DND-41 (cell line): ENCODE measurements around the gene TMEM190.
A peak's percentile ranks its signal among the peaks of the same experiment; 100 is the strongest.
"Not testable (repeated sequence)": the region's sequence is repeated elsewhere in the genome, so short reads cannot be mapped to it uniquely, and the experiment has no call there.

Experiments
- ATAC-seq: fragments of 200-7000 bp; cut with Tn5 transposase; 3 replicates; pipeline ENCODE4 v1.9.1; 2021; ENCODE audit warnings: low read depth; ENCODE audit not compliant: insufficient read depth
- DNase-seq: peaks from one replicate; pipeline ENCODE4 v3.0.0-alpha.2; 2020
- H2AFZ ChIP-seq: 2 replicates; pipeline ENCODE4 v1.6.0; 2012; ENCODE audit warnings: low read depth, low read length
- H3K27ac ChIP-seq: 2 replicates; pipeline ENCODE4 v1.5.1; 2012; ENCODE audit warnings: low read length, inconsistent platforms
- H3K27me3 ChIP-seq: fragments of 200-600 bp; sonication (generic); 2 replicates; pipeline ENCODE4 v1.6.0; 2012; ENCODE audit warnings: low read length, mild to moderate bottlenecking, inconsistent platforms; ENCODE audit not compliant: insufficient read depth, poor library complexity
- H3K36me3 ChIP-seq: 2 replicates; pipeline ENCODE4 v1.5.1; 2012; ENCODE audit warnings: low read length, inconsistent platforms; ENCODE audit not compliant: insufficient read depth
- H3K4me1 ChIP-seq: 2 replicates; pipeline ENCODE4 v1.5.1; 2012; ENCODE audit warnings: mild to moderate bottlenecking, low read length; ENCODE audit not compliant: insufficient read depth
- H3K4me2 ChIP-seq: 2 replicates; pipeline ENCODE4 v1.6.0; 2012; ENCODE audit warnings: mild to moderate bottlenecking, moderate library complexity, low read length, inconsistent platforms; ENCODE audit not compliant: insufficient read depth
- H3K4me3 ChIP-seq, 2 experiments: fragments of 200-600 bp in 1 of 2; shearing (Covaris generic) in 1 of 2; 2 replicates each; pipeline ENCODE4 v1.5.1; 2012 to 2016; ENCODE audit warnings: inconsistent platforms in 2 of 2, low read length in 2 of 2, mild to moderate bottlenecking in 2 of 2, low read depth in 1 of 2, moderate library complexity in 1 of 2
- H3K79me2 ChIP-seq: 2 replicates; pipeline ENCODE4 v1.6.0; 2012; ENCODE audit warnings: low read length, inconsistent platforms; ENCODE audit not compliant: insufficient read depth
- H3K9ac ChIP-seq: 2 replicates; pipeline ENCODE4 v1.6.0; 2012; ENCODE audit warnings: low read depth, mild to moderate bottlenecking, inconsistent platforms, low read length, moderate library complexity
- H3K9me3 ChIP-seq: 2 replicates; pipeline ENCODE4 v1.5.1; 2012; ENCODE audit warnings: low read length, moderate library complexity, mild to moderate bottlenecking, inconsistent platforms; ENCODE audit not compliant: insufficient read depth, severe bottlenecking
- H4K20me1 ChIP-seq: 2 replicates; pipeline ENCODE4 v1.6.0; 2012; ENCODE audit warnings: low read length; ENCODE audit not compliant: insufficient read depth
- CTCF ChIP-seq: IDR thresholded peaks from 2 replicates; pipeline ENCODE4 v1.5.1; 2012; ENCODE audit warnings: borderline replicate concordance, low read length, moderate library complexity, mild to moderate bottlenecking; ENCODE audit not compliant: poor library complexity, severe bottlenecking; ENCODE audit errors: extremely low read depth
- EZH2 ChIP-seq: IDR thresholded peaks from 3 replicates; pipeline ENCODE4 v1.6.1; 2012; ENCODE audit warnings: borderline replicate concordance, low read depth, mild to moderate bottlenecking, moderate library complexity, low read length, inconsistent platforms; ENCODE audit not compliant: severe bottlenecking

TMEM190 gene

GRCh38 chr19:55418185-55418584 lies 41.6 kb downstream of the TMEM190 start:
- peak; percentile 69 for DNase-seq
- Histone ChIP-seq H3K4me2 (no peak overlapping the region), H3K36me3 (no peaks in the 10 kb centered on the region)

DNA sequence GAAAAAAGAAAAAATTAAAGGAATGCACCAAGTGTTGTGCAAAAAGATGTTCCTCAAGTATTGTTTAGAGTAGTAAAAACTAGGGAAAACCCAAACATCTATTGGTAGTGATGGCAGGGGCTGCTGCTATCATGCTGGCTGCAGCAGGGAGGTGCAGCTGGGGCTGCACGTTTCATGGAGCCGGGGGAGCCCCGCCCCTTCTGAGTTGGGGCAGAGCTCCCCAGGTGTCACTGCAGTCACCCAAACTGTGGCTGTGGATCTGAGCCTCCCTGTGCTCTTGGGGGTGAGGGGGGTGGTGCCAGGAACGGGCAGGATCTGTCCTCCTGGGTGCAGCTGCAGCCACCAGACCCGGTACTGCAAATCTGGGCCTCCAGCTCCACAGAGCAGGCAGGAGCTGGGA lies 42.5 kb downstream of the TMEM190 start:
- no peaks in the 10 kb centered on the region for H3K9me3 ChIP-seq
- H3K4me1 ChIP-seq, result peaks cover 29% of the 10 kb centered on the region
- no peak overlapping the region for H3K4me3 ChIP-seq
- H4K20me1 ChIP-seq, result no peaks in the 10 kb centered on the region
- no peak for DNase-seq
- H2AFZ ChIP-seq, result no peak overlapping the region
- no peaks in the 10 kb centered on the region for H3K36me3 ChIP-seq
- no peak overlapping the region for H3K9ac ChIP-seq
- no peak overlapping the region for H3K27ac ChIP-seq
- H3K4me2 ChIP-seq, result no peak overlapping the region
- no peaks in the 10 kb centered on the region for H3K27me3 ChIP-seq
- H3K79me2 ChIP-seq, result no peaks in the 10 kb centered on the region
- TF ChIP-seq EZH2 (no peak), CTCF (no peak)
- ATAC-seq, result no peak

More at GRCh38 chr19:55418185-55418584, 41.6 kb downstream of the TMEM190 start:
- H4K20me1 ChIP-seq, result no peaks in the 10 kb centered on the region
- H3K4me1 ChIP-seq, result peaks cover 29% of the 10 kb centered on the region
- no peak overlapping the region; the same call in 1 of the 2 replicates for H2AFZ ChIP-seq
- ATAC-seq, result peak; percentile 50
- H3K9me3 ChIP-seq, result no peaks in the 10 kb centered on the region
- peak; percentile 76 for TF ChIP-seq CTCF
- TF ChIP-seq EZH2, result no peak
- no peak overlapping the region for H3K9ac ChIP-seq
- H3K4me3 ChIP-seq, result no peak overlapping the region
- no peaks in the 10 kb centered on the region for H3K79me2 ChIP-seq
- H3K27me3 ChIP-seq, result no peaks in the 10 kb centered on the region
- no peak overlapping the region for H3K27ac ChIP-seq

- Histone ChIP-seq H3K27ac (no peak overlapping the region; the same call in 1 of the 2 replicates), H3K27me3 (no peaks in the 10 kb centered on the region), H4K20me1 (no peaks in the 10 kb centered on the region), H3K36me3 (no peaks in the 10 kb centered on the region), H3K4me1 (peaks cover 29% of the 10 kb centered on the region), H3K79me2 (no peaks in the 10 kb centered on the region), H3K9ac (no peak overlapping the region; the same call in 1 of the 2 replicates), H3K4me2 (no peak overlapping the region), H3K4me3 (no peak overlapping the region), H3K9me3 (no peaks in the 10 kb centered on the region), H2AFZ (no peak overlapping the region)
- DNase-seq (no peak), ATAC-seq (no peak)
- TF ChIP-seq CTCF, result no peak
- TF ChIP-seq EZH2, result no peak
Measured at GRCh38 chr19:55419624-55420236, 43.1 kb downstream of the TMEM190 start.

GRCh38 chr19:55421281-55421680 lies 44.7 kb downstream of the TMEM190 start:
- Histone ChIP-seq H3K27ac (peak overlapping the region; percentile 78), H3K4me1 (peaks cover 29% of the 10 kb centered on the region), H2AFZ (peak overlapping the region; percentile 66), H3K9ac (peak overlapping the region; percentile 36), H3K4me2 (peak overlapping the region; percentile 28)
- H3K9me3 ChIP-seq, H4K20me1 ChIP-seq, H3K36me3 ChIP-seq, H3K27me3 ChIP-seq, H3K79me2 ChIP-seq, H3K4me3 ChIP-seq: not testable (repeated sequence)
- DNase-seq (peak; percentile 83), ATAC-seq (peak; percentile 100)
